GM23248 (cell line): Measurements from ENCODE around the gene TBC1D25.

Source experiments
- EZH2 ChIP-seq: fragments of 200-600 bp; sonication (generic); IDR thresholded peaks from 2 replicates; pipeline ENCODE4 v1.6.1; 2018; ENCODE audit warnings: antibody characterized with exemption, mild to moderate bottlenecking; ENCODE audit not compliant: insufficient read depth, poor library complexity, severe bottlenecking
- EZH2phosphoT487 ChIP-seq: fragments of 200-600 bp; sonication (generic); IDR thresholded peaks from 2 replicates; pipeline ENCODE4 v1.6.1; 2018; ENCODE audit warnings: antibody characterized with exemption, moderate library complexity, mild to moderate bottlenecking, low read depth; ENCODE audit not compliant: insufficient read depth

GRCh38 chrX:48573690-48574269 is 34.3 kb downstream of the TBC1D25 start:
- TF ChIP-seq EZH2 (no peak), EZH2phosphoT487 (no peak)
